OCI-LY1 (cell line): ENCODE measurements around the gene CDC42EP3.

Experiments
- H2AFZ ChIP-seq: fragments of 200-600 bp; sonication (generic), shearing (Covaris generic); 2 replicates; pipeline ENCODE4 v1.6.0; 2014; ENCODE audit warnings: antibody characterized with exemption, mild to moderate bottlenecking, low read length
- H3F3A ChIP-seq: fragments of 200-600 bp; sonication (generic), shearing (Covaris generic); 2 replicates; pipeline ENCODE4 v1.6.0; 2014; ENCODE audit warnings: mild to moderate bottlenecking, antibody characterized with exemption, low read length, moderate library complexity; ENCODE audit not compliant: insufficient read depth
- H3K27ac ChIP-seq: fragments of 200-600 bp; sonication (generic); 2 replicates; pipeline ENCODE4 v1.5.1; 2014; ENCODE audit warnings: low read length, mixed run types, mild to moderate bottlenecking, low read depth; ENCODE audit not compliant: poor library complexity, severe bottlenecking
- H3K27me3 ChIP-seq: fragments of 200-600 bp; sonication (generic); 2 replicates; pipeline ENCODE4 v1.6.0; 2014; ENCODE audit warnings: antibody characterized with exemption, mild to moderate bottlenecking, low read length, moderate library complexity; ENCODE audit not compliant: insufficient read depth
- H3K36me3 ChIP-seq: fragments of 200-600 bp; sonication (generic); 2 replicates; pipeline ENCODE4 v1.6.1; 2014; ENCODE audit warnings: mild to moderate bottlenecking, antibody characterized with exemption, low read length, moderate library complexity, mixed read lengths; ENCODE audit not compliant: insufficient read depth
- H3K4me1 ChIP-seq: fragments of 200-600 bp; sonication (generic); 2 replicates; pipeline ENCODE4 v1.5.1; 2014; ENCODE audit warnings: mild to moderate bottlenecking, low read length, moderate library complexity; ENCODE audit not compliant: insufficient read depth, severe bottlenecking
- H3K4me2 ChIP-seq: fragments of 200-600 bp; sonication (generic), shearing (Covaris generic); 2 replicates; pipeline ENCODE4 v1.6.1; 2014; ENCODE audit warnings: low read length
- H3K4me3 ChIP-seq: fragments of 200-600 bp; sonication (generic); 2 replicates; pipeline ENCODE4 v1.5.1; 2014; ENCODE audit warnings: low read length, low read depth, mild to moderate bottlenecking, mixed read lengths; ENCODE audit not compliant: poor library complexity, severe bottlenecking
- H3K79me2 ChIP-seq: fragments of 200-600 bp; shearing (Covaris generic); 2 replicates; pipeline ENCODE4 v1.6.1; 2016; ENCODE audit warnings: mixed run types, low read length, mixed read lengths; ENCODE audit not compliant: insufficient read depth
- H3K9ac ChIP-seq: fragments of 200-600 bp; sonication (generic), shearing (Covaris generic); 2 replicates; pipeline ENCODE4 v1.6.1; 2014; ENCODE audit warnings: mild to moderate bottlenecking, low read length, mixed read lengths
- H3K9me2 ChIP-seq: fragments of 200-600 bp; sonication (generic), shearing (Covaris generic); 2 replicates; pipeline ENCODE4 v1.6.1; 2014; ENCODE audit warnings: low read depth, mild to moderate bottlenecking, low read length, mixed read lengths
- H3K9me3 ChIP-seq: fragments of 200-600 bp; shearing (Covaris generic); 2 replicates; pipeline ENCODE4 v1.6.1; 2014; ENCODE audit warnings: low read length, mixed read lengths
- H4K20me1 ChIP-seq: fragments of 200-600 bp; sonication (generic), shearing (Covaris generic); 2 replicates; pipeline ENCODE4 v1.6.0; 2016; ENCODE audit warnings: mild to moderate bottlenecking, low read length; ENCODE audit not compliant: insufficient read depth
- EZH2 ChIP-seq: fragments of 200-600 bp; sonication (generic), shearing (Covaris generic); IDR thresholded peaks from 2 replicates; pipeline ENCODE4 v1.8.0; 2017; ENCODE audit warnings: borderline replicate concordance, mixed run types, mild to moderate bottlenecking, antibody characterized with exemption, low read length, moderate library complexity, mixed read lengths
- TF ChIP-seq, protein P1 (sequence below): fragments of 200-600 bp; sonication (generic), shearing (Covaris generic); IDR thresholded peaks from 2 replicates; pipeline ENCODE4 v1.5.1; 2017; ENCODE audit warnings: mild to moderate bottlenecking, antibody characterized with exemption, low read length, moderate library complexity, mixed read lengths

Gene CDC42EP3

GRCh38 chr2:37599688-37600525 lies 71.5 kb downstream of the CDC42EP3 start:
- Histone ChIP-seq H3F3A (no peaks in the 10 kb centered on the region), H3K9ac (no peak overlapping the region), H4K20me1 (no peaks in the 10 kb centered on the region), H2AFZ (no peak overlapping the region), H3K4me2 (no peak overlapping the region), H3K79me2 (no peaks in the 10 kb centered on the region), H3K36me3 (no peaks in the 10 kb centered on the region), H3K4me3 (no peak overlapping the region), H3K27ac (no peak overlapping the region), H3K9me2 (no peaks in the 10 kb centered on the region), H3K9me3 (no peaks in the 10 kb centered on the region), H3K4me1 (no peaks in the 10 kb centered on the region), H3K27me3 (no peaks in the 10 kb centered on the region)
- TF ChIP-seq, protein P1, sequence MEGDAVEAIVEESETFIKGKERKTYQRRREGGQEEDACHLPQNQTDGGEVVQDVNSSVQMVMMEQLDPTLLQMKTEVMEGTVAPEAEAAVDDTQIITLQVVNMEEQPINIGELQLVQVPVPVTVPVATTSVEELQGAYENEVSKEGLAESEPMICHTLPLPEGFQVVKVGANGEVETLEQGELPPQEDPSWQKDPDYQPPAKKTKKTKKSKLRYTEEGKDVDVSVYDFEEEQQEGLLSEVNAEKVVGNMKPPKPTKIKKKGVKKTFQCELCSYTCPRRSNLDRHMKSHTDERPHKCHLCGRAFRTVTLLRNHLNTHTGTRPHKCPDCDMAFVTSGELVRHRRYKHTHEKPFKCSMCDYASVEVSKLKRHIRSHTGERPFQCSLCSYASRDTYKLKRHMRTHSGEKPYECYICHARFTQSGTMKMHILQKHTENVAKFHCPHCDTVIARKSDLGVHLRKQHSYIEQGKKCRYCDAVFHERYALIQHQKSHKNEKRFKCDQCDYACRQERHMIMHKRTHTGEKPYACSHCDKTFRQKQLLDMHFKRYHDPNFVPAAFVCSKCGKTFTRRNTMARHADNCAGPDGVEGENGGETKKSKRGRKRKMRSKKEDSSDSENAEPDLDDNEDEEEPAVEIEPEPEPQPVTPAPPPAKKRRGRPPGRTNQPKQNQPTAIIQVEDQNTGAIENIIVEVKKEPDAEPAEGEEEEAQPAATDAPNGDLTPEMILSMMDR: no peak

- Histone ChIP-seq H3K36me3 (no peaks in the 10 kb centered on the region), H3K27me3 (no peaks in the 10 kb centered on the region), H3K27ac (no peak overlapping the region), H3K79me2 (no peaks in the 10 kb centered on the region), H3K9me2 (no peaks in the 10 kb centered on the region), H3F3A (no peaks in the 10 kb centered on the region), H3K9ac (no peak overlapping the region), H3K4me2 (no peak overlapping the region), H3K4me1 (no peaks in the 10 kb centered on the region), H4K20me1 (no peaks in the 10 kb centered on the region), H3K4me3 (no peak overlapping the region), H3K9me3 (no peaks in the 10 kb centered on the region), H2AFZ (no peak overlapping the region)
- TF ChIP-seq, protein P1: no peak
- no peak for TF ChIP-seq EZH2
Measured at GRCh38 chr2:37593694-37594093, 77.7 kb downstream of the CDC42EP3 start.

GRCh38 chr2:37593024-37593423 lies 78.4 kb downstream of the CDC42EP3 start:
- Histone ChIP-seq H3K27ac (no peak overlapping the region), H4K20me1 (no peaks in the 10 kb centered on the region), H2AFZ (no peak overlapping the region), H3K79me2 (no peaks in the 10 kb centered on the region), H3F3A (no peaks in the 10 kb centered on the region), H3K9ac (no peak overlapping the region), H3K4me2 (no peak overlapping the region), H3K9me2 (no peaks in the 10 kb centered on the region), H3K36me3 (no peaks in the 10 kb centered on the region), H3K4me3 (no peak overlapping the region), H3K4me1 (no peaks in the 10 kb centered on the region), H3K9me3 (no peaks in the 10 kb centered on the region), H3K27me3 (no peaks in the 10 kb centered on the region)
- TF ChIP-seq, protein P1: no peak
- no peak for TF ChIP-seq EZH2
